ENCODE results near the gene NUDT5. TPM values are rescaled to one million over a fixed set of nuclear protein-coding genes. Genes with fewer than 3 reads are reported as not detected.

The NUDT5 gene
- total and polyA plus RNA-seq, 2 of the 13 experiments (the other 11 are each of a cell fraction or from before 2014, with no cell fraction given): 79.6 to 134 TPM

- TF ChIP-seq ZNF280B (CRISPR knock-in tag; IDR thresholded peaks at IDR 0.05; ENCODE audit: borderline replicate concordance) (no peak), MED1 (CRISPR knock-in tag; IDR thresholded peaks at IDR 0.05) (peak; percentile 39), ZNF207 (IDR thresholded peaks at IDR 0.05; ENCODE audit: borderline replicate concordance) (no peak), MED8 (CRISPR knock-in tag; IDR thresholded peaks at IDR 0.05; ENCODE audit: insufficient replicate concordance) (no peak), XRCC5 (optimal IDR thresholded peaks at IDR 0.05; ENCODE audit: low read length) (no peak), PHF20 (CRISPR knock-in tag; IDR thresholded peaks at IDR 0.05) (no peak), MYNN (CRISPR knock-in tag; IDR thresholded peaks at IDR 0.05; ENCODE audit: low read depth) (no peak), SP1 (IDR thresholded peaks at IDR 0.05) (no peak), SP1 (CRISPR knock-in tag; IDR thresholded peaks at IDR 0.05) (no peak), NR2F6 (IDR thresholded peaks at IDR 0.05) (0 out of 2 replicates have a peak, but pooled peaks have one; percentile 15), NR2F6 (CRISPR knock-in tag; IDR thresholded peaks at IDR 0.05) (no peak), KDM6A (CRISPR knock-in tag; IDR thresholded peaks at IDR 0.05; ENCODE audit: low read depth) (0 out of 2 replicates have a peak, but pooled peaks have one; percentile 58), ZMYM4 (CRISPR knock-in tag; IDR thresholded peaks at IDR 0.05) (peak; percentile 51; the same call in 1 of the 2 replicates), SKI (IDR thresholded peaks at IDR 0.05; ENCODE audit: partially characterized antibody) (peak; percentile 62), ZNF446 (CRISPR knock-in tag; IDR thresholded peaks at IDR 0.05) (no peak), ZNF773 (CRISPR knock-in tag; IDR thresholded peaks at IDR 0.05; ENCODE audit: borderline replicate concordance) (no peak)
- TF ChIP-seq, protein P1, sequence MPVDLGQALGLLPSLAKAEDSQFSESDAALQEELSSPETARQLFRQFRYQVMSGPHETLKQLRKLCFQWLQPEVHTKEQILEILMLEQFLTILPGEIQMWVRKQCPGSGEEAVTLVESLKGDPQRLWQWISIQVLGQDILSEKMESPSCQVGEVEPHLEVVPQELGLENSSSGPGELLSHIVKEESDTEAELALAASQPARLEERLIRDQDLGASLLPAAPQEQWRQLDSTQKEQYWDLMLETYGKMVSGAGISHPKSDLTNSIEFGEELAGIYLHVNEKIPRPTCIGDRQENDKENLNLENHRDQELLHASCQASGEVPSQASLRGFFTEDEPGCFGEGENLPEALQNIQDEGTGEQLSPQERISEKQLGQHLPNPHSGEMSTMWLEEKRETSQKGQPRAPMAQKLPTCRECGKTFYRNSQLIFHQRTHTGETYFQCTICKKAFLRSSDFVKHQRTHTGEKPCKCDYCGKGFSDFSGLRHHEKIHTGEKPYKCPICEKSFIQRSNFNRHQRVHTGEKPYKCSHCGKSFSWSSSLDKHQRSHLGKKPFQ (CRISPR knock-in tag; IDR thresholded peaks at IDR 0.05; ENCODE audit: insufficient replicate concordance): no peak
- TF ChIP-seq, protein P2, sequence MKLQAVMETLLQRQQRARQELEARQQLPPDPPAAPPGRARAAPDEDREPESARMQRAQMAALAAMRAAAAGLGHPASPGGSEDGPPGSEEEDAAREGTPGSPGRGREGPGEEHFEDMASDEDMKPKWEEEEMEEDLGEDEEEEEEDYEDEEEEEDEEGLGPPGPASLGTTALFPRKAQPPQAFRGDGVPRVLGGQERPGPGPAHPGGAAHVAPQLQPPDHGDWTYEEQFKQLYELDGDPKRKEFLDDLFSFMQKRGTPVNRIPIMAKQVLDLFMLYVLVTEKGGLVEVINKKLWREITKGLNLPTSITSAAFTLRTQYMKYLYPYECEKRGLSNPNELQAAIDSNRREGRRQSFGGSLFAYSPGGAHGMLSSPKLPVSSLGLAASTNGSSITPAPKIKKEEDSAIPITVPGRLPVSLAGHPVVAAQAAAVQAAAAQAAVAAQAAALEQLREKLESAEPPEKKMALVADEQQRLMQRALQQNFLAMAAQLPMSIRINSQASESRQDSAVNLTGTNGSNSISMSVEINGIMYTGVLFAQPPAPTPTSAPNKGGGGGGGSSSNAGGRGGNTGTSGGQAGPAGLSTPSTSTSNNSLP (IDR thresholded peaks at IDR 0.05; ENCODE audit: low read depth, low read length): peak; percentile 64
- TF ChIP-seq, protein P3, sequence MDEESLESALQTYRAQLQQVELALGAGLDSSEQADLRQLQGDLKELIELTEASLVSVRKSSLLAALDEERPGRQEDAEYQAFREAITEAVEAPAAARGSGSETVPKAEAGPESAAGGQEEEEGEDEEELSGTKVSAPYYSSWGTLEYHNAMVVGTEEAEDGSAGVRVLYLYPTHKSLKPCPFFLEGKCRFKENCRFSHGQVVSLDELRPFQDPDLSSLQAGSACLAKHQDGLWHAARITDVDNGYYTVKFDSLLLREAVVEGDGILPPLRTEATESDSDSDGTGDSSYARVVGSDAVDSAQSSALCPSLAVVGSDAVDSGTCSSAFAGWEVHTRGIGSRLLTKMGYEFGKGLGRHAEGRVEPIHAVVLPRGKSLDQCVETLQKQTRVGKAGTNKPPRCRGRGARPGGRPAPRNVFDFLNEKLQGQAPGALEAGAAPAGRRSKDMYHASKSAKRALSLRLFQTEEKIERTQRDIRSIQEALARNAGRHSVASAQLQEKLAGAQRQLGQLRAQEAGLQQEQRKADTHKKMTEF (CRISPR knock-in tag; IDR thresholded peaks at IDR 0.05): 0 out of 2 replicates have a peak, but pooled peaks have one; percentile 23
These were observed 39.1 kb downstream of the NUDT5 start (continued) for GRCh38 chr10:12156367-12157123.

All from HepG2 (cell line).